ENCODE results near the gene RAD51D.

DNA sequence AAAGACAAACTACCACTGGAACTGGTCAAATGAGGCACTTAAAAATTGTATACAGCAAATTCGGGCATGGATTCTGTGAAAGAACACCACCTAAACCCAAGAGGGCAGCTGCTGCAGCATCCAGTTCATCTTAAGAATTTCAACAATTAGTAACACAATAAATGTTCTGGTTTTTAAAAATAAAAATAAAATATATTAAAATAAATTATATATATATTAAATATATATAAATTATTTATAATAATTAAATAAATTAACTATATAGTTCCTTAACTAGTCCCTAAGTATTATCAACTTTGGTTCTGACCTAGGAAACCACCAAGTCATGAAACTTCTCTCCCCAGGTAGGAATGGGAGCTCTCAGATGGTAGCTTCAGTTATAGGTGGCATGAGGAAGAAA, 42.8 kb downstream of the RAD51D start:
- no peak for TF ChIP-seq POLR2A (IDR thresholded peaks at IDR 0.05; ENCODE audit: low read depth, low read length)
- TF ChIP-seq POLR2AphosphoS5 (IDR thresholded peaks at IDR 0.05; ENCODE audit: low read depth, low read length), result no peak
- TF ChIP-seq SPI1 (IDR thresholded peaks at IDR 0.05; ENCODE audit: low read depth, low read length), result no peak
